H9 (cell line): ENCODE results near the gene MAP3K5. TPM values are rescaled to one million over a fixed set of nuclear protein-coding genes. Genes with fewer than 3 reads are reported as not detected.

Source experiments
- DNase-seq: peaks from one replicate; pipeline ENCODE4 v3.0.0-alpha.2; 2017
- H2AFZ ChIP-seq: one replicate; pipeline ENCODE4 v1.6.1; 2013; ENCODE audit warnings: mild to moderate bottlenecking, low read length, control low read depth, moderate library complexity
- H2AK5ac ChIP-seq: 2 replicates; pipeline ENCODE4 v1.6.1; 2013; ENCODE audit warnings: low read length, control low read depth, mixed read lengths; ENCODE audit not compliant: insufficient read length
- H2BK120ac ChIP-seq: one replicate; pipeline ENCODE4 v1.6.1; 2013; ENCODE audit warnings: low read depth, mild to moderate bottlenecking, low read length, control low read depth, inconsistent platforms; ENCODE audit not compliant: poor library complexity, severe bottlenecking
- H2BK12ac ChIP-seq: 2 replicates; pipeline ENCODE4 v1.6.1; 2013; ENCODE audit warnings: low read length, control low read depth, mixed read lengths, low read depth; ENCODE audit not compliant: insufficient read length
- H2BK15ac ChIP-seq: 2 replicates; pipeline ENCODE4 v1.6.1; 2013; ENCODE audit warnings: low read depth, low read length, control low read depth
- H2BK20ac ChIP-seq: one replicate; pipeline ENCODE4 v1.6.1; 2013; ENCODE audit warnings: low read depth, mild to moderate bottlenecking, low read length, control low read depth, inconsistent platforms; ENCODE audit not compliant: poor library complexity, severe bottlenecking
- H2BK5ac ChIP-seq: 2 replicates; pipeline ENCODE4 v1.6.1; 2013; ENCODE audit warnings: low read length, control low read depth, mixed read lengths; ENCODE audit not compliant: insufficient read length
- H3K14ac ChIP-seq: 2 replicates; pipeline ENCODE4 v1.6.1; 2013; ENCODE audit warnings: low read length, control low read depth; ENCODE audit not compliant: insufficient read depth
- H3K18ac ChIP-seq: 2 replicates; pipeline ENCODE4 v1.6.1; 2013; ENCODE audit warnings: low read depth, mild to moderate bottlenecking, mixed read lengths, low read length, control low read depth; ENCODE audit not compliant: insufficient read length
- H3K23ac ChIP-seq: 2 replicates; pipeline ENCODE4 v1.6.1; 2013; ENCODE audit warnings: low read length, control low read depth, mixed read lengths, low read depth; ENCODE audit not compliant: insufficient read length
- H3K23me2 ChIP-seq: 2 replicates; pipeline ENCODE4 v1.6.1; 2013; ENCODE audit warnings: low read depth, mild to moderate bottlenecking, mixed read lengths, low read length, control low read depth; ENCODE audit not compliant: insufficient read length, poor library complexity, severe bottlenecking
- H3K27ac ChIP-seq: 2 replicates; pipeline ENCODE4 v1.5.1; 2013; ENCODE audit warnings: low read length, control low read depth, mixed read lengths, low read depth; ENCODE audit not compliant: insufficient read length
- H3K27me3 ChIP-seq: 2 replicates; pipeline ENCODE4 v1.6.1; 2013; ENCODE audit warnings: low read length, control low read depth, inconsistent platforms; ENCODE audit not compliant: insufficient read depth
- H3K4ac ChIP-seq: 2 replicates; pipeline ENCODE4 v1.6.1; 2013; ENCODE audit warnings: low read depth, mild to moderate bottlenecking, control low read depth, inconsistent platforms, low read length, moderate library complexity
- H3K4me1 ChIP-seq: 2 replicates; pipeline ENCODE4 v1.6.1; 2013; ENCODE audit warnings: low read length, control low read depth, inconsistent platforms; ENCODE audit not compliant: insufficient read depth
- H3K4me2 ChIP-seq: 2 replicates; pipeline ENCODE4 v1.6.1; 2013; ENCODE audit warnings: low read length, control low read depth, mixed read lengths; ENCODE audit not compliant: insufficient read length, insufficient read depth
- H3K56ac ChIP-seq: 2 replicates; pipeline ENCODE4 v1.6.1; 2013; ENCODE audit warnings: low read depth, mild to moderate bottlenecking, mixed read lengths, low read length, control low read depth; ENCODE audit not compliant: insufficient read length
- H3K79me1 ChIP-seq: 2 replicates; pipeline ENCODE4 v1.6.1; 2013; ENCODE audit warnings: low read depth, mild to moderate bottlenecking, moderate library complexity, low read length, control low read depth, inconsistent platforms; ENCODE audit not compliant: insufficient read depth, poor library complexity, severe bottlenecking
- H3K79me2 ChIP-seq: 2 replicates; pipeline ENCODE4 v1.6.1; 2013; ENCODE audit warnings: low read length, control low read depth, inconsistent platforms; ENCODE audit not compliant: insufficient read depth
- H3K9ac ChIP-seq: 2 replicates; pipeline ENCODE4 v1.6.1; 2013; ENCODE audit warnings: low read length, control low read depth, mixed read lengths; ENCODE audit not compliant: insufficient read length; ENCODE audit errors: extremely low read depth
- H3K9me3 ChIP-seq: one replicate; pipeline ENCODE4 v1.6.1; 2013; ENCODE audit warnings: low read depth, low read length, inconsistent platforms; ENCODE audit not compliant: control insufficient read depth
- H3T11ph ChIP-seq: one replicate; pipeline ENCODE4 v1.6.1; 2013; ENCODE audit warnings: mild to moderate bottlenecking, low read length, control low read depth, inconsistent platforms
- H4K20me1 ChIP-seq: one replicate; pipeline ENCODE4 v1.6.1; 2013; ENCODE audit not compliant: control insufficient read depth, insufficient read length, insufficient read depth
- H4K5ac ChIP-seq: 2 replicates; pipeline ENCODE4 v1.6.1; 2013; ENCODE audit warnings: low read depth, mild to moderate bottlenecking, mixed read lengths, low read length, control low read depth; ENCODE audit not compliant: insufficient read length
- H4K8ac ChIP-seq: replicated peaks from 2 replicates; pipeline ENCODE4 v1.6.1; 2013; ENCODE audit warnings: low read length, control low read depth, mixed read lengths, low read depth; ENCODE audit not compliant: insufficient read length
- H4K91ac ChIP-seq: 2 replicates; pipeline ENCODE4 v1.6.1; 2013; ENCODE audit warnings: low read depth, mild to moderate bottlenecking, moderate library complexity, mixed read lengths, low read length, control low read depth; ENCODE audit not compliant: insufficient read length
- H3K27ac Mint-ChIP-seq, 3 experiments: 2 replicates in 2 of 3; 3 replicates in 1 of 3; pipeline ENCODE4 v1.8.0; 2020 to 2021; ENCODE audit warnings: mixed read lengths in 3 of 3, mild to moderate bottlenecking in 1 of 3, moderate library complexity in 1 of 3
- H3K27me3 Mint-ChIP-seq: 2 replicates; pipeline ENCODE4 v1.8.0; 2021; ENCODE audit warnings: low read depth, mild to moderate bottlenecking, moderate library complexity, mixed read lengths
- H3K36me3 Mint-ChIP-seq, 3 experiments: 2 replicates in 2 of 3; 3 replicates in 1 of 3; pipeline ENCODE4 v1.8.0; 2020 to 2021; ENCODE audit warnings: low read depth in 3 of 3, mixed read lengths in 3 of 3; ENCODE audit not compliant: insufficient read depth in 1 of 3
- H3K4me1 Mint-ChIP-seq, 2 experiments: 2 replicates each; pipeline ENCODE4 v1.8.0; 2020; ENCODE audit warnings: mixed read lengths in 2 of 2
- H3K4me3 Mint-ChIP-seq, 2 experiments: 2 replicates in 1 of 2; 3 replicates in 1 of 2; pipeline ENCODE4 v1.8.0; 2020 to 2021; ENCODE audit warnings: mild to moderate bottlenecking in 2 of 2, mixed read lengths in 2 of 2, moderate library complexity in 1 of 2
- H3K9me3 Mint-ChIP-seq, 2 experiments: 2 replicates in 1 of 2; 3 replicates in 1 of 2; pipeline ENCODE4 v1.8.0; 2020; ENCODE audit warnings: mild to moderate bottlenecking in 2 of 2, mixed read lengths in 2 of 2, moderate library complexity in 1 of 2
- CTCF ChIP-seq: fragments of 200-600 bp; sonication (generic); conservative IDR thresholded peaks from 3 replicates; pipeline ENCODE4 v1.8.0; 2021; ENCODE audit warnings: antibody characterized with exemption, mild to moderate bottlenecking
- WGBS: extraction: QIAGEN DNeasy Blood & Tissue Kit; methylation state at CpG from one replicate; pipeline ENCODE4 v1.1.7; 2013; ENCODE audit warnings: missing lambda C conversion rate, low lambda C conversion rate, mixed read lengths; ENCODE audit not compliant: insufficient read length; ENCODE audit errors: extremely low coverage; 5-methylcytosine and 5-hydroxymethylcytosine counted together
- total RNA-seq: library from RNA; stranded (reverse); gene quantifications from 2 replicates; pipeline ENCODE4 v1.2.1, GENCODE V29; 2021

MAP3K5 gene
- total RNA-seq, 1 experiment from 2014 or later: 1.6 TPM

GRCh38 chr6:136625293-136625692, 167.0 kb downstream of the MAP3K5 start:
- Histone ChIP-seq H4K5ac (no peak overlapping the region), H3K9me3 (no peaks in the 10 kb centered on the region), H3K23ac (no peak overlapping the region), H3K79me2 (no peaks in the 10 kb centered on the region), H2BK20ac (no peak overlapping the region), H2AK5ac (no peak overlapping the region), H2BK5ac (no peak overlapping the region), H2BK120ac (no peak overlapping the region), H3K23me2 (no peaks in the 10 kb centered on the region), H4K8ac (no peak overlapping the region), H3K18ac (no peak overlapping the region), H3K4me1 (no peaks in the 10 kb centered on the region), H3T11ph (no peak overlapping the region), H3K27ac (no peak overlapping the region), H3K4ac (no peak overlapping the region), H4K20me1 (no peaks in the 10 kb centered on the region), H4K91ac (no peak overlapping the region), H3K14ac (no peak overlapping the region), H3K4me2 (no peak overlapping the region), H2BK12ac (no peak overlapping the region), H3K9ac (no peak overlapping the region), H3K56ac (no peak overlapping the region), H2AFZ (no peak overlapping the region), H3K79me1 (no peaks in the 10 kb centered on the region), H3K27me3 (no peaks in the 10 kb centered on the region), H2BK15ac (no peak overlapping the region)
- no peak overlapping the region for H3K4me3 Mint-ChIP-seq
- no peak for TF ChIP-seq CTCF
- H3K4me1 Mint-ChIP-seq: peaks cover 0 to 6% of the 10 kb centered on the region in 2 experiments
- no peak overlapping the region; a peak in 1 of 7 replicates for H3K27ac Mint-ChIP-seq
- no peak for DNase-seq
- no CpG with 5 or more reads among the region's 1 CpG for WGBS
- H3K36me3 Mint-ChIP-seq: peaks cover 0 to 2% (median 0%) of the 10 kb centered on the region in 3 experiments; a peak in 1 of 7 replicates
- H3K9me3 Mint-ChIP-seq: no peaks in the 10 kb centered on the region
- H3K27me3 Mint-ChIP-seq: no peaks in the 10 kb centered on the region; the same call in none of the 2 replicates
